HG02884 (cell line): ENCODE results near the gene EPN3.

ENCODE experiments used
- ATAC-seq: cut with Tn5 transposase; IDR thresholded peaks from one replicate; pipeline ENCODE4 v1.9.1; 2021; ENCODE audit warnings: mild to moderate bottlenecking, moderate library complexity; ENCODE audit not compliant: unreplicated experiment

Gene EPN3

GRCh38 chr17:50508573-50509460 lies 23.7 kb upstream of the EPN3 start:
- no peak for ATAC-seq

GRCh38 chr17:50511058-50511457 lies 21.5 kb upstream of the EPN3 start:
- peak; percentile 80 for ATAC-seq

GRCh38 chr17:50513495-50513894 lies 19.0 kb upstream of the EPN3 start:
- ATAC-seq = no peak

- ATAC-seq = no peak
Measured at GRCh38 chr17:50514388-50514787, 18.1 kb upstream of the EPN3 start.

GRCh38 chr17:50514936-50515702 lies 17.4 kb upstream of the EPN3 start:
- no peak for ATAC-seq

- no peak for ATAC-seq
Measured at GRCh38 chr17:50517011-50517410, 15.5 kb upstream of the EPN3 start.

- ATAC-seq = no peak
Measured at GRCh38 chr17:50517504-50518383, 14.8 kb upstream of the EPN3 start.

GRCh38 chr17:50518384-50519023 lies 14.0 kb upstream of the EPN3 start:
- ATAC-seq = no peak

GRCh38 chr17:50519141-50519834 lies 13.2 kb upstream of the EPN3 start:
- ATAC-seq = no peak

- no peak for ATAC-seq
Measured at GRCh38 chr17:50520483-50520882, 12.1 kb upstream of the EPN3 start.

GRCh38 chr17:50521514-50521913 lies 11.0 kb upstream of the EPN3 start:
- ATAC-seq = no peak

GRCh38 chr17:50522766-50523165 lies 9.8 kb upstream of the EPN3 start:
- ATAC-seq = no peak

- no peak for ATAC-seq
Measured at GRCh38 chr17:50523208-50523607, 9.3 kb upstream of the EPN3 start.

GRCh38 chr17:50524838-50525237 lies 7.7 kb upstream of the EPN3 start:
- ATAC-seq = no peak

GRCh38 chr17:50527155-50527762 lies 5.3 kb upstream of the EPN3 start:
- no peak for ATAC-seq

GRCh38 chr17:50527949-50528474 lies 4.5 kb upstream of the EPN3 start:
- ATAC-seq = no peak

- no peak for ATAC-seq
Measured at GRCh38 chr17:50529849-50530248, 2.7 kb upstream of the EPN3 start.

GRCh38 chr17:50531428-50532025 lies 1.0 kb upstream of the EPN3 start:
- ATAC-seq = no peak

- ATAC-seq = no peak
Measured at GRCh38 chr17:50533185-50533584, 650 bp downstream of the EPN3 start.
